Natural killer cell (primary cell): ENCODE data around the gene CSH2. TPM values are rescaled to one million over a fixed set of nuclear protein-coding genes. Genes with fewer than 3 reads are reported as not detected.
A peak's percentile ranks its signal among the peaks of the same experiment; 100 is the strongest.

Experiments
- ATAC-seq, 3 donors: fragments of 150-1000 bp in 2 of 3; fragments of 200-7000 bp in 1 of 3; cut with Tn5 transposase; 1 replicate in 1 of 3; 2 replicates in 2 of 3; pipeline ENCODE4 v1.10.0; 2021; ENCODE audit warnings: mild to moderate bottlenecking in 2 of 3, moderate library complexity in 2 of 3
- DNase-seq, 2 donors: peaks; one replicate each; pipeline versions ENCODE4 v3.0.0 to v3.0.0-alpha.2; 2013 to 2021; ENCODE audit warnings: mixed read lengths in 1 of 2
- H3K27ac ChIP-seq: one replicate; pipeline ENCODE4 v1.5.1; 2013; ENCODE audit warnings: mild to moderate bottlenecking, low read length
- H3K27me3 ChIP-seq: one replicate; pipeline ENCODE4 v1.6.1; 2013; ENCODE audit warnings: low read length; ENCODE audit not compliant: control insufficient read depth, insufficient read depth
- H3K36me3 ChIP-seq: one replicate; pipeline ENCODE4 v1.6.1; 2013; ENCODE audit warnings: low read length; ENCODE audit not compliant: control insufficient read depth, insufficient read depth
- H3K4me1 ChIP-seq: one replicate; pipeline ENCODE4 v1.6.1; 2013; ENCODE audit warnings: low read length; ENCODE audit not compliant: control insufficient read depth, insufficient read depth
- H3K4me3 ChIP-seq: one replicate; pipeline ENCODE4 v1.5.1; 2013; ENCODE audit warnings: low read length
- H3K9me3 ChIP-seq: one replicate; pipeline ENCODE4 v1.6.1; 2013; ENCODE audit warnings: low read length; ENCODE audit not compliant: control insufficient read depth, insufficient read depth
- H3K27ac Mint-ChIP-seq, 2 donors: one replicate each; pipeline ENCODE4 v1.8.0; 2022; ENCODE audit warnings: mild to moderate bottlenecking in 2 of 2, mixed read lengths in 2 of 2, moderate library complexity in 1 of 2
- H3K27me3 Mint-ChIP-seq, 2 donors: one replicate each; pipeline ENCODE4 v1.8.0; 2022; ENCODE audit warnings: low read depth in 2 of 2, mixed read lengths in 2 of 2
- H3K36me3 Mint-ChIP-seq: one replicate; pipeline ENCODE4 v1.8.0; 2022; ENCODE audit warnings: mixed read lengths
- H3K4me1 Mint-ChIP-seq, 2 donors: one replicate each; pipeline ENCODE4 v1.8.0; 2022; ENCODE audit warnings: mixed read lengths in 2 of 2
- H3K4me3 Mint-ChIP-seq: one replicate; pipeline ENCODE4 v1.8.0; 2022; ENCODE audit warnings: mild to moderate bottlenecking, moderate library complexity, mixed read lengths
- H3K9me3 Mint-ChIP-seq, 2 donors: one replicate each; pipeline ENCODE4 v1.8.0; 2022; ENCODE audit warnings: mixed read lengths in 2 of 2
- WGBS: methylation state at CpG from one replicate; pipeline ENCODE4 v1.1.7; 2013; ENCODE audit warnings: missing lambda C conversion rate; ENCODE audit not compliant: insufficient coverage; 5-methylcytosine and 5-hydroxymethylcytosine counted together
- intact Hi-C: fragments of 100-400 bp; cut with micrococcal nuclease; formaldehyde crosslinking; loops from one replicate; pipeline ENCODE4 v1.14.2; 2022
- total RNA-seq, 4 donors: library from RNA; stranded (reverse); fragments of 120-200 nt in 1 of 4; gene quantifications; one replicate each; pipeline versions ENCODE4 v1.2.3 to v1.2.4, GENCODE V29; 2013 to 2022
- TF ChIP-seq, protein P1 (sequence below): fragments of 200-600 bp; IDR thresholded peaks from one replicate; pipeline ENCODE4 v1.8.0; 2022; ENCODE audit warnings: antibody characterized with exemption

The CSH2 gene
- total RNA-seq, 3 donors from 2014 or later (not counting 1 experiment from before 2014, with no cell fraction given): not detected

DNA sequence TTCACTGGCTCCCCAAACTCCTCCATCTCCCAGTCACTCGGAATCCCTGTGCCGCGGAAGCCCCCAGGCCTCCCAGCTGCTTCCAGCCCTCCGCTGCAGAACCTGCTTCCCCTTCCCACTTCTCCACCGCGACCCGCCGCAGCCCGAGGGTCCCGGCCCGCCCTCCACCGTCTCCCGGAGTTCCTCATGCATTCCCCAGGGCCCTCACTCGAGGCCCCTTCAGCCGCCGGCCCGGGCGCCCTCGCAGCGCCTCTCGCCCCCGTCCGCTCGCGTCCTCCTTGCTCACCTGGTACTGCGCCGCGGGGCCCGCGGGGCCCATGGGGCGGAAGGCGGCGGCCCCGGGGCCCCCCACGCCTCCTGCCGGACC is 31.3 kb downstream of the CSH2 start:
- H3K36me3 ChIP-seq: peaks cover under 1% of the 10 kb centered on the region
- no peaks in the 10 kb centered on the region for H3K36me3 Mint-ChIP-seq
- H3K4me3 ChIP-seq: peak overlapping the region; percentile 93
- intact Hi-C loops: loop anchor here (2.0 to 5.0 kb wide), 5 partner anchors 69 to 665 kb away; partner anchors contain the start of genes CCDC47, CEP95, DDX5 and ICAM2
- ATAC-seq (peak in 2 of 3 donors; percentile 14 to 17), DNase-seq (no peak)
- H3K4me3 Mint-ChIP-seq: peak overlapping the region; percentile 95
- H3K27ac ChIP-seq: peak overlapping the region; percentile 21
- peaks cover 57% of the 10 kb centered on the region for H3K4me1 ChIP-seq
- peak overlapping the region; percentile 83 to 89 for H3K27ac Mint-ChIP-seq
- H3K4me1 Mint-ChIP-seq: peaks cover 32 to 47% of the 10 kb centered on the region in 2 donors
- no peaks in the 10 kb centered on the region for H3K27me3 ChIP-seq
- under 1% methylated on average over 36 of the region's 36 CpGs for WGBS
- no peaks in the 10 kb centered on the region for H3K9me3 Mint-ChIP-seq
- H3K27me3 Mint-ChIP-seq: no peaks in the 10 kb centered on the region
- TF ChIP-seq, protein P1, sequence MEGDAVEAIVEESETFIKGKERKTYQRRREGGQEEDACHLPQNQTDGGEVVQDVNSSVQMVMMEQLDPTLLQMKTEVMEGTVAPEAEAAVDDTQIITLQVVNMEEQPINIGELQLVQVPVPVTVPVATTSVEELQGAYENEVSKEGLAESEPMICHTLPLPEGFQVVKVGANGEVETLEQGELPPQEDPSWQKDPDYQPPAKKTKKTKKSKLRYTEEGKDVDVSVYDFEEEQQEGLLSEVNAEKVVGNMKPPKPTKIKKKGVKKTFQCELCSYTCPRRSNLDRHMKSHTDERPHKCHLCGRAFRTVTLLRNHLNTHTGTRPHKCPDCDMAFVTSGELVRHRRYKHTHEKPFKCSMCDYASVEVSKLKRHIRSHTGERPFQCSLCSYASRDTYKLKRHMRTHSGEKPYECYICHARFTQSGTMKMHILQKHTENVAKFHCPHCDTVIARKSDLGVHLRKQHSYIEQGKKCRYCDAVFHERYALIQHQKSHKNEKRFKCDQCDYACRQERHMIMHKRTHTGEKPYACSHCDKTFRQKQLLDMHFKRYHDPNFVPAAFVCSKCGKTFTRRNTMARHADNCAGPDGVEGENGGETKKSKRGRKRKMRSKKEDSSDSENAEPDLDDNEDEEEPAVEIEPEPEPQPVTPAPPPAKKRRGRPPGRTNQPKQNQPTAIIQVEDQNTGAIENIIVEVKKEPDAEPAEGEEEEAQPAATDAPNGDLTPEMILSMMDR: no peak
- no peaks in the 10 kb centered on the region for H3K9me3 ChIP-seq

DNA sequence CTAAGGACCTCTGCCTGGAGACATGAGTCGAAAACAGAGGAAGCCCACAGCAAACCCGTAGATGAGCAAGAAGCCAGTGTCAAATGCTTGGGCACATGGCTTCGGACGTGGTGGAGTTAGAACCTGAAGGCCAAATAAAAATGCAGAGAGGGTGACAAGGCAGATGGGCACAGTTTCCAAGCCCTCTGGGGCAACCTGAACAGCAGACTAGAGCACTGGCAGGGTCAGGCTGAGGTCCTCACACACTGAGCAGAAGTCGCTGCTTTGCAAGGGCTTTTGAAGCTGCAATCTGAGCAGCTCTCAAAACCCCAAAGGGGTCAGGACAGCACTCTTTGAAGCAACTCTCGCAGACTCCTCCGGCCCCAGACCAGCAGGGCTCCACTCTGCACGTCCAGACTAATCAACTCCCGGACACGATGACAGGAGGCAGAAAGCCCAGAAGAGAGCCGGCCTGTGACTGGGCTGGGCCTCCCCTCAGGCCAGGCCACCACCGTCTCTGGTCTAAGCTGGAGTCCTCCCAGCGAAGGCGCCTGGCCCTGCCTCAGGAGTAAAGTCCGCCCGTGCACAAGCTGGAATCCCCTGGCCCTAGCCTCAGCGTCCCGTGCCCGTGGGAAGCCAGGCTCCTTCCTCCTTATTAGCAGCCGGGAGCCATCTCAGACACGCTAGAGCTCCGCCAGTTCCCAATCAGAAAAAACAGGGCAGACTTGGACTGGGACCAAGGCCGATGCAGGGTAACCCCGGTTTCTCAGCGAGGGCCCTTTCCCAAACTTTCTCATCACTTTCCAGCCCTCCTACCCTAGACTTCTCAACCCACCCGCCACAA is 31.9 kb downstream of the CSH2 start:
- intact Hi-C loops: loop anchor here (2.0 to 5.0 kb wide), 5 partner anchors 69 to 665 kb away; partner anchors contain the start of genes CCDC47, CEP95, DDX5 and ICAM2
- Mint-ChIP-seq H3K36me3 (no peaks in the 10 kb centered on the region), H3K9me3 (no peaks in the 10 kb centered on the region), H3K27ac (peak overlapping the region; percentile 83 to 89), H3K4me3 (peak overlapping the region; percentile 95), H3K4me1 (peaks cover 34 to 49% of the 10 kb centered on the region in 2 donors), H3K27me3 (no peaks in the 10 kb centered on the region)
- H3K4me3 ChIP-seq: peak overlapping the region; percentile 93
- no peak for ATAC-seq
- peak overlapping the region; percentile 21 for H3K27ac ChIP-seq
- H3K27me3 ChIP-seq: no peaks in the 10 kb centered on the region
- no peaks in the 10 kb centered on the region for H3K9me3 ChIP-seq
- peaks cover 7% of the 10 kb centered on the region for H3K36me3 ChIP-seq
- 7% methylated on average over 26 of the region's 26 CpGs for WGBS
- peaks cover 57% of the 10 kb centered on the region for H3K4me1 ChIP-seq
- TF ChIP-seq, protein P1: no peak
- peak in 1 of 2 donors; percentile 39 for DNase-seq

DNA sequence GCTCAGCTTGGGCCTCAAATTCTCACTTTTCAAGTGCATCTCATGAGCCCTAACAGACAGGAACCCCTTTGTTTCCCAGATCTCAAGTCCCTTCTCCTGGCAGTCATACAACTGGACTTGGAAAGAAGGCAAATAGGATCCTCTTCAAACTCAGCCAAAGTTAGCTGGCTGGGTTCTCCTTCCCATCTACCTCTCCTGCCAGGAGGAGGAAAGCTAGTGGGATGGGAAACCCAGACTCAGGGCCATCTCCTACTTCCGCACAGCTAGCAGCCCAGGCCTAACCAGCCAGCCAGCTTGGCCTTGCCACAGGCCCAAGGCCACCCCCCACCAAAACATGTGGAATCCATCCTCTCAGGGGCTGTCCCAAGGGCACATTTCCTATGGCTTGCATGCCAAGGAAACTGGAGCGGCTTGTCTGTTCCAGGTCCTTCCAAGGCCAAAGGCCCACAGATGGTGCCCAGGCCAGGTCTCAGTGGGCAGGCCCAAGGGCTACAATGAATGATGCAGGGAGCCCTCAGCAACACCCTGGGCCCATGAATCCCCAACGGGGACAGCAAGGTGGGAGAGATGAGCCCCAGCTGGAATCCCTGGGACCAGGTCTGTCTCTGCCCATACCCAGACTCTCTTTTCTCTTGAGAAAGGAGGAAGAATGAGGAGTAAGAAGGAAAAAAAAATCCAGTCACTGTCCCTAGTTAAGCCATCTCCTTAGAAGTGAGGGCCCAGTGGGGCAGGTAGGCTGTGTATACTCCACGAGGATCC is 32.7 kb downstream of the CSH2 start:
- no peaks in the 10 kb centered on the region for H3K27me3 Mint-ChIP-seq
- DNase-seq (no peak), ATAC-seq (no peak)
- intact Hi-C loops: loop anchor here (5.0 kb wide), 1 partner anchor 182 kb away; the partner anchor contains the start of gene ICAM2
- peaks cover 34 to 49% of the 10 kb centered on the region in 2 donors for H3K4me1 Mint-ChIP-seq
- Histone ChIP-seq H3K4me3 (peak overlapping the region; percentile 93), H3K27me3 (no peaks in the 10 kb centered on the region), H3K27ac (peak overlapping the region; percentile 21), H3K9me3 (no peaks in the 10 kb centered on the region), H3K4me1 (peaks cover 57% of the 10 kb centered on the region), H3K36me3 (peaks cover 9% of the 10 kb centered on the region)
- H3K36me3 Mint-ChIP-seq: no peaks in the 10 kb centered on the region
- TF ChIP-seq, protein P1: no peak
- peak overlapping the region; percentile 83 to 89 for H3K27ac Mint-ChIP-seq
- H3K9me3 Mint-ChIP-seq: no peaks in the 10 kb centered on the region
- WGBS: 79% methylated on average over 4 of the region's 4 CpGs
- peak overlapping the region; percentile 95 for H3K4me3 Mint-ChIP-seq
